Activated CD4-positive, CD25-positive, alpha-beta regulatory T cell treated with anti-CD3 and anti-CD28 coated beads, Interleukin-2, amount 50 U/mL, for 24 hours (primary cell): ENCODE results near the gene FUNDC2.

Experiments
- ATAC-seq, 2 donors: fragments of 150-1000 bp; cut with Tn5 transposase; one replicate each; pipeline ENCODE4 v1.10.0; 2021; ENCODE audit warnings: mild to moderate bottlenecking in 1 of 2, moderate library complexity in 1 of 2

The FUNDC2 gene

GRCh38 chrX:155023907-155024833 is 2.5 kb upstream of the FUNDC2 start:
- no peak for ATAC-seq

DNA sequence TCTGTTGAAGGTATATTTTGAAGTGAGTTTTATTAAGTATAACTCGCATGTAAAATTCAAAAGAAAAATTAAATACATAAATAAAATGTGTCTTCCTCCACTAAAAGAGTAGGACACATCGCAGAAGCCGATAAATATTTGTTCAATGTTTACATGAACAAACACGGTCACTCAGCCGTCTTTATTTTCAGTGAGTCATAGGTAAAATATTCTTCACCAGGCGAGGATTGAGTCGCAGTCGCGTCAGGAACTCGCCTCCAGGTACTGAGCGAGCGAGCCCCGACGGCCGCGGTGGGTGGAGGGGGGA is 271 bp upstream of the FUNDC2 start:
- ATAC-seq = no peak

- ATAC-seq = peak; percentile 33
Measured at GRCh38 chrX:155027509-155028066, 944 bp downstream of the FUNDC2 start.

DNA sequence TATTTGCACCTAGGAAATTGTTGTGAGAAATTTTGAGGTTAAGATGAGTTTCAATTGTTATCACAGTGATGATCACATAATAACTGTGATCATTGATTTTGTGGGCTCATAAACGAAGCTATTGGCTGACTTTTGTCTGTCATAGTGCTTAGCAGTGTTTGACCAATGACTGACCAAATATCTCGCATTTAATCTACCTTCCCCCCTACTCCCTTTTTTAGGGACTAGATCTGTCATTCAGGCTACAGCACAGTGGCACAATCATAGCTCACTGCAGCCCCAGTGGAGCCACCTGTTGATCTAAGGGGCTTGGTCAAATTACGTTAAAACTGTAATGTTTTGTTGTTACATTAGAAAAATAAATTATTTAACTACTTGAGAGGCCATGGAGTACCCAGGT is 1.5 kb downstream of the FUNDC2 start:
- ATAC-seq = peak in 1 of 2 donors; percentile 15

DNA sequence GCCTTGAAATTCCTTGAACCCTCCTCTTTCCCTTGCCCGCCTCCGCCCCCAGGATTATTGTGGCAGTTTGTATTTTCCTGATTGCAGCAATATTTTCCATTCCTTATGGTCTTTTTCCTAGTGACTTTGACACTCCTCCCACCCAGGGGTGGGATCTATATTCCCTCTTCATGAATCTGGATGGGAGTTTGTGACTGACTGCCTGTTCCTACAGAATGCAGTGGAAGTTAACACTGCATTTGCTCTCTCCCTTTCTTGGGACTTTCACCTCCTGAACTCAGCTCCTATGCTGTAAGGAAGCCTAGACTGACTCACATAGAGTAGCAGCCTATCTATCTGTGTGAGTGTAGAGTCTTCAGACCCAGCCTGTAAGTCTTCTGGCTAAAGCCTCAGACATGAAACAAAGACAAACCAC is 2.2 kb downstream of the FUNDC2 start:
- no peak for ATAC-seq

GRCh38 chrX:155031657-155032056 is 5.0 kb downstream of the FUNDC2 start:
- ATAC-seq = no peak

DNA sequence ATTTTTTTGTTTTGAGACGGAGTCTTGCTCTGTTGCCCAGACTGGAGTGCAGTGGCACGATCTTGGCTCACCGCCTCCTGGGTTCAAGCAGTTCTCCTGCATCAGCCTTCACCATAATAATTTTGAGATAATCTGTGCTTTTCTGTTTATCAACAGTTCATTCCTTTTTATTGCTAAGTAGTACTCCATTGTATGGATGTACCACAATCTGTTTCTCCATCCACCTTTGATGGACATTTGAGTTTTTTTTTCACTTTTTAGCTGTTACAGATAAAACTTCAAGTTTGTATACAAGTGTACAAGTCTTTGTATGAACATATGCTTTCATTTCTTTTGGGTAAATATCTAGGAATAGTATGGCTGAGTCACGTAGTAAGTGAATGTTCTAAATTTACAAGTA is 9.0 kb downstream of the FUNDC2 start:
- ATAC-seq = no peak

DNA sequence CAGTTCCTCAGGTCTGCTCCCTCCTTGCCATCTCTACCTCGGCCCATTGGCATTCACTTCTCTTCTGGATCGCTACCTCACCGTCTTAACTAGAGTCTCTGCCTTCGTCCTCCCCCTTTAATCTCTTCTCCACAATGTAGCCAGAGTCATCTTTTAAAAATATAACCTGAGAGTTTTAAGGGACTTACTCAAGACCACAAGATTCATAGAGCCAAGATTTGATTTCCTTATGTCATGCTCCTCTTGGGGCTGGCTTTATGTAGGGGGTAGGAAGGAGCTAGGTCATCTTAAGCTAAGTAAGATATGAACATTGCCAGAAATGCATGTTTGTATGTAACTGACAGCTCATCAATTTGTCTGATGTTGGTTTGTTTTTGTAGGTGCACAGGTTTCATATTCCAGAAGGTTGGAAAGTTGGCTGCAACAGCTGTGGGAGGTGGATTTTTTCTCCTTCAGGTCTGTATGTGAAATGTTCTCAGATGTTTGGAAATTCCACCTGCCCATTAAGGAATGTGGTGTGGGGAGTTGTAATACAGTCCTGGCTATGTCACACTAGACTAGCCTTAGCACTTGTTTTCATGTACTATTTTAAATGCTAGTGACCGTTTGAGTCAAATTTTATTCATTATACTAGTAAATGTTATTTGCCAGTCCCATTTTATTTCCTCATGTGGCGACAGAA is 19.6 kb downstream of the FUNDC2 start:
- no peak for ATAC-seq

DNA sequence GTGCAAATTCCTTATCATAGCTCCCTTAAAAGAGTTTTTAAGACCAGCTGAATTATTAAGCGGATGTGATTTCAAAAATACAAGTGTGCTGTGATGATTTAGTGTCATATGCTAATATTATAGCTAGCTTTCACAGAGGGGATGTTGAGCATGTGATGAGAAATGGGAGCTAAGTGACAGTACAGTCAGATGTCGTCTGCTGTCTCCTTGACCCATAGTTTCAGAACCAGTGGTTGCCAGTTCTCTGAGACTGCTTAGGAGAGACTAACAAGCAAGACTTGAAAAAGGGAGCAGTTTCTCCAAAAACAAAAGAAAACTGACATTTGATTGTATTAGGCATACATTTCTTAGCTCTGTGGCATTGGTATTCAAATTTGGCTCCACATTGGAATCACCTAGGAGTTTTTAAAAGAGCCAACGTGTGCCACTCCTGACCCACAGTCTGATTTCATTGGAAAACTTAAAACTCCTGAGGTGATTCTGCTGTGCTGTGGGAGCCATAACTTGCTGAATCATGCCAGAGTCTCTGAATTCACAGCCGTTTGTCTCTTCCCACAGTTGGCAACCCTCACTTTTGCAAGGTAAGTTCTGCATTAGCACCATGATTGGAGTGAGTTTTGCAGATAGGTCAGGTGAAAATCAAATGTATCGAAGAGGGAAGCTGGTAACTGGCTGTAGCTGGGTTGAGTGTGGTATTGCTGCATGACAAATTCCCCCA is 20.3 kb downstream of the FUNDC2 start:
- no peak for ATAC-seq

GRCh38 chrX:155048977-155049619 is 22.5 kb downstream of the FUNDC2 start:
- ATAC-seq = no peak

GRCh38 chrX:155052738-155053498 is 26.3 kb downstream of the FUNDC2 start:
- no peak for ATAC-seq

GRCh38 chrX:155053656-155054055 is 27.0 kb downstream of the FUNDC2 start:
- no peak for ATAC-seq

GRCh38 chrX:155054255-155054654 is 27.6 kb downstream of the FUNDC2 start:
- no peak for ATAC-seq

GRCh38 chrX:155055494-155055893 is 28.9 kb downstream of the FUNDC2 start:
- ATAC-seq = no peak

DNA sequence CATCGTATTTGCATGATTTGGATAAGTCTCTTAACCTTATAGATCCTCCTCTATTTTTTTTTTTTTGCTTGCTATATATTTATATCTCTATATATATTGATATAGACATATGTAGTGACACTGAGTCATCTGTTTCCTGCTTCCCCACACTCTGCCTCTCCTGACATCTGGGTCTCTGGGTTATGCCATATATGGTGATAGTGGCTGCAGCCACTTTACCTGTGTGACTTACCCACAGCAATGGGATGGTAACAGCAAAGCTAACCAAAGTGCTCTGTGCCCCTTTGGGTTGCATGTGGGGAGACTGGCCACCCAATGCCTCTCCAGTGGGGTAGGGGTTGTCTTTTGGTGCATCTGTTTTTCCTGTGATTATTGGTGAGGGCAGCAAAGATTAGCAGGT is 29.8 kb downstream of the FUNDC2 start:
- ATAC-seq = peak in 1 of 2 donors; percentile 48

DNA sequence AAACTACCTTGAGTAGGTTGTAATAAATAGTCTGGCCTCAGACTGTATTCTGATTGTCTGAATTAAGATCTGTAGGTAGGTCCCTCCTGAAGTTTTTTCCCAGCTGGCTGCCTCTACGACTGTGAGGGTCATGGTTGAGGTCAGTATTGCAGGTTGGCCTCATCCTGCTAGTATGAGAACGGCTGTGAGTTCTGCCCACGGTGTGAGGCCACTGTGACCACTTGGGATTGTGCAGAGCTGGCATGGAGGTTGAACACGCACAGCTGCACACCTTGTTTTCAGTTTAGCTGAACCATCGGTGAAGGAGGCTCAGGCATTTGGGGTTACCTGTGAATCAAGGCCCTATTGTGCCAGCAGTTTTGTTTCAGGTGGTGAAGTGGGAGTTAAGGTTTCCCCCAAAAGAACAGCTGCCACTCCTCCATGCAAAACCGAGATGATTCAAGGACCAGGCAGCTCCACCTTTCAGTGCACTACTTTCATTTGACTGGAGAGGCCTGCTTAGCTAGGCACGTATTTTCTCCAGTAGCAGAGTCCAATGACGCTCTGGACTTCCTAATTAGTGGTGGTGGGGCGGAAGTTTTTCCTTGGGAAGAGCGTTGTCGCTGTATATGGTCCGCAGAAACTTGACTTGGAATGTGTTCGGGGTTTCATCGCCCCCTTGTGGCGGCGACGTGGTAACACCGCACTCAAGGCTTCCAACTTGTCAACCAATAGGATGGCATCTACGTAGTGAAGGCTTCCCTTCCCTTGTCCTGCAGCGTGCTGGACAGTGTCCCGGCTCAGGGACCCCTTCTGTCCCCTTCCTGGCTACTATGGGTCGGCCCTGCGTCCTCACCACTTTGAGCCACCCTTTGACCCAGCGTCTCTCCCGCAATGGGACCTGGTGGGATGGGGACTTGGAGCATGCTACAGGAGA is 30.5 kb downstream of the FUNDC2 start:
- peak; percentile 67 to 73 for ATAC-seq

- no peak for ATAC-seq
Measured at GRCh38 chrX:155061760-155062159, 35.1 kb downstream of the FUNDC2 start.

- ATAC-seq = no peak
Measured at GRCh38 chrX:155065035-155065734, 38.5 kb downstream of the FUNDC2 start.

- no peak for ATAC-seq
Measured at GRCh38 chrX:155068165-155068564, 41.5 kb downstream of the FUNDC2 start.

DNA sequence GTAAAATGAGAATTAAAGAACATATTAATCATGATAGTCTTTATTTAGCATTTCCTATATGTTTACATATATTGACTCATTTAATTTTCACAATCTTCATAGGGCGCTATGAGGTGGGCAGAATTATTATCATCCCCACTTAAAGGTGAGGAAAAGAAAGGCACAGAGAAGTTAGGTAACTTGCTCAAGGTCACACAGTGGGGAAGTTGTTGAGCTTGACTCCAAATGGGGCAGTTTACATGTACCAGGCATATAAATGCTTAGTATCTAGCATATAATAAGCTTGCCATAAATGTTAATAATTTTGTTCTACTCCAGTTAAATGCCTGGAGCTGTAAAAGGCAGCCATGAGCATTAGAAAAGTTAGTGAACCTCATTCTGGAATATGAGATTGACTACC is 42.8 kb downstream of the FUNDC2 start:
- ATAC-seq = no peak
